K562 (cell line): ENCODE data around the gene ZER1.

Experiments
- CTCF ChIP-seq, 3 experiments: IDR thresholded peaks in 2 of 3; conservative IDR thresholded peaks in 1 of 3; 2 replicates each; pipeline ENCODE4 v1.5.1; 2011 to 2012; ENCODE audit warnings: low read length in 3 of 3, mild to moderate bottlenecking in 3 of 3, control low read depth in 2 of 3, improper control_type of control experiment in 1 of 3, inconsistent platforms in 1 of 3, low read depth in 1 of 3, mixed read lengths in 1 of 3, moderate library complexity in 1 of 3; ENCODE audit not compliant: insufficient read depth in 2 of 3
- SMAD4 ChIP-seq: fragments of 250-450 bp; sonication (Bioruptor Pico); conservative IDR thresholded peaks from 2 replicates; pipeline ENCODE4 v1.8.0; 2021; ENCODE audit warnings: inconsistent platforms, mild to moderate bottlenecking, moderate library complexity
- XRCC4 ChIP-seq: IDR thresholded peaks from one replicate; pipeline ENCODE4 v1.6.1; 2011; ENCODE audit not compliant: insufficient read depth, insufficient read length; ENCODE audit errors: extremely low read depth
- ZBTB9 ChIP-seq: fragments of 450-650 bp; formaldehyde crosslinking; IDR thresholded peaks from 2 replicates; pipeline ENCODE4 v1.4.0; 2020; ENCODE audit warnings: mild to moderate bottlenecking, moderate library complexity

- TF ChIP-seq XRCC4 (no peak), ZBTB9 (CRISPR knock-in tag) (no peak), SMAD4 (CRISPR knock-in tag) (no peak), CTCF (IDR thresholded peaks at IDR 0.05 in 2 of 3, conservative IDR thresholded peaks at IDR 0.05 in 1 of 3; ENCODE audit: insufficient read depth in 2 of 3, low read depth in 1 of 3, low read length in 3 of 3) (no peak)
Observed at GRCh38 chr9:128788445-128788844, 16.7 kb upstream of the ZER1 start.
